Thymus (tissue), 11 donors: ENCODE results near the gene ATP2B2. TPM values are rescaled to one million over a fixed set of nuclear protein-coding genes. Genes with fewer than 3 reads are reported as not detected.

Experiments
- DNase-seq, 9 donors: peaks; one replicate each; pipeline ENCODE4 v3.0.0-alpha.2; 2013; ENCODE audit warnings: low spot score in 9 of 9, low read depth in 6 of 9, missing footprints in 1 of 9
- H3K27ac ChIP-seq, 2 donors: one replicate each; pipeline ENCODE4 v1.5.1; 2013; ENCODE audit warnings: control low read depth in 1 of 2, low read depth in 1 of 2, low read length in 1 of 2, mild to moderate bottlenecking in 1 of 2, moderate library complexity in 1 of 2
- H3K27me3 ChIP-seq, 2 donors: one replicate each; pipeline ENCODE4 v1.5.1; 2013; ENCODE audit warnings: low read length in 1 of 2; ENCODE audit not compliant: control insufficient read depth in 2 of 2, insufficient read depth in 1 of 2
- H3K36me3 ChIP-seq, 2 donors: one replicate each; pipeline ENCODE4 v1.5.1; 2013; ENCODE audit warnings: low read length in 1 of 2, mild to moderate bottlenecking in 1 of 2, moderate library complexity in 1 of 2; ENCODE audit not compliant: control insufficient read depth in 2 of 2, insufficient read depth in 2 of 2
- H3K4me1 ChIP-seq, 2 donors: one replicate each; pipeline ENCODE4 v1.5.1; 2013; ENCODE audit warnings: low read length in 2 of 2; ENCODE audit not compliant: control insufficient read depth in 2 of 2, insufficient read depth in 2 of 2
- H3K4me3 ChIP-seq, 2 donors: one replicate each; pipeline ENCODE4 v1.5.1; 2013; ENCODE audit warnings: low read length in 2 of 2, control low read depth in 1 of 2, mild to moderate bottlenecking in 1 of 2
- H3K9me3 ChIP-seq, 2 donors: one replicate each; pipeline ENCODE4 v1.5.1; 2013; ENCODE audit warnings: low read length in 1 of 2, mild to moderate bottlenecking in 1 of 2; ENCODE audit not compliant: control insufficient read depth in 2 of 2, insufficient read depth in 1 of 2
- WGBS: extraction: QIAGEN DNeasy Blood & Tissue Kit; methylation state at CpG from one replicate; pipeline ENCODE4 v1.1.7; 2013; 5-methylcytosine and 5-hydroxymethylcytosine counted together
- polyA plus RNA-seq: library from polyadenylated mRNA; stranded (reverse); fragments of 200-250 nt; gene quantifications from one replicate; pipeline ENCODE4 v1.2.3, GENCODE V29; 2013
- total RNA-seq: library from RNA; stranded (reverse); fragments of 120-200 nt; gene quantifications from one replicate; pipeline ENCODE4 v1.2.4, GENCODE V29; 2013
- donor health status: healthy.

Gene ATP2B2
- total and polyA plus RNA-seq, 2 donors, result 0.19 to 0.34 TPM

- Histone ChIP-seq H3K27ac (no peak overlapping the region), H3K4me1 (peaks cover 0 to 26% of the 10 kb centered on the region in 2 donors), H3K4me3 (no peak overlapping the region), H3K36me3 (no peaks in the 10 kb centered on the region), H3K9me3 (peaks cover 0 to 7% of the 10 kb centered on the region in 2 donors), H3K27me3 (no peaks in the 10 kb centered on the region)
- whole genome bisulfite sequencing, result 82% methylated on average over 20 of the region's 20 CpGs
- peak in 1 of 9 donors; percentile 23 for DNase-seq
Observed at GRCh38 chr3:10337323-10338163, 167.8 kb downstream of the ATP2B2 start.

GRCh38 chr3:10336761-10337160 lies 168.6 kb downstream of the ATP2B2 start:
- Histone ChIP-seq H3K9me3 (peaks cover 0 to 7% of the 10 kb centered on the region in 2 donors), H3K36me3 (no peaks in the 10 kb centered on the region), H3K4me1 (peaks cover 0 to 26% of the 10 kb centered on the region in 2 donors), H3K4me3 (no peak overlapping the region), H3K27me3 (no peaks in the 10 kb centered on the region), H3K27ac (no peak overlapping the region)
- 96% methylated on average over 11 of the region's 11 CpGs for WGBS
- DNase-seq, result no peak

- Histone ChIP-seq H3K4me1 (peaks cover 0 to 26% of the 10 kb centered on the region in 2 donors), H3K36me3 (no peaks in the 10 kb centered on the region), H3K4me3 (no peak overlapping the region), H3K27me3 (no peaks in the 10 kb centered on the region), H3K9me3 (peaks cover 0 to 7% of the 10 kb centered on the region in 2 donors), H3K27ac (no peak overlapping the region)
- no peak for DNase-seq
- WGBS, result 96% methylated on average over 29 of the region's 29 CpGs
Observed at GRCh38 chr3:10335871-10336622, 169.3 kb downstream of the ATP2B2 start.

GRCh38 chr3:10335190-10335738 lies 170.1 kb downstream of the ATP2B2 start:
- Histone ChIP-seq H3K27me3 (no peaks in the 10 kb centered on the region), H3K36me3 (no peaks in the 10 kb centered on the region), H3K9me3 (peaks cover 0 to 7% of the 10 kb centered on the region in 2 donors), H3K4me3 (no peak overlapping the region), H3K4me1 (peaks cover 0 to 26% of the 10 kb centered on the region in 2 donors), H3K27ac (no peak overlapping the region)
- 69% methylated on average over 4 of the region's 4 CpGs for WGBS
- DNase-seq, result peak in 1 of 9 donors; percentile 18

GRCh38 chr3:10334459-10334858 lies 170.9 kb downstream of the ATP2B2 start:
- H3K27me3 ChIP-seq, result peaks cover 0 to 6% of the 10 kb centered on the region in 2 donors
- H3K9me3 ChIP-seq, result peaks cover 0 to 7% of the 10 kb centered on the region in 2 donors
- no peak overlapping the region for H3K27ac ChIP-seq
- no peak overlapping the region for H3K4me3 ChIP-seq
- WGBS, result 96% methylated on average over 12 of the region's 12 CpGs
- H3K36me3 ChIP-seq, result no peaks in the 10 kb centered on the region
- H3K4me1 ChIP-seq, result peaks cover 0 to 26% of the 10 kb centered on the region in 2 donors
- no peak for DNase-seq

- peaks cover 0 to 10% of the 10 kb centered on the region in 2 donors for H3K27me3 ChIP-seq
- DNase-seq, result no peak
Observed at GRCh38 chr3:10334042-10334441, 171.3 kb downstream of the ATP2B2 start.

GRCh38 chr3:10333349-10333650 lies 172.1 kb downstream of the ATP2B2 start:
- peaks cover under 1 to 18% of the 10 kb centered on the region in 2 donors for H3K27me3 ChIP-seq
- peak in 1 of 9 donors; percentile 13 for DNase-seq
- WGBS, result 4% methylated on average over 2 of the region's 2 CpGs

More at GRCh38 chr3:10334042-10334441, 171.3 kb downstream of the ATP2B2 start:
- peaks cover 0 to 7% of the 10 kb centered on the region in 2 donors for H3K9me3 ChIP-seq
- WGBS, result 97% methylated on average over 11 of the region's 11 CpGs
- no peaks in the 10 kb centered on the region for H3K36me3 ChIP-seq
- H3K27ac ChIP-seq, result no peak overlapping the region
- no peak overlapping the region for H3K4me3 ChIP-seq
- H3K4me1 ChIP-seq, result peaks cover 0 to 24% of the 10 kb centered on the region in 2 donors

GRCh38 chr3:10332481-10333348 lies 172.7 kb downstream of the ATP2B2 start:
- Histone ChIP-seq H3K4me3 (no peak overlapping the region), H3K27me3 (peaks cover 3 to 22% of the 10 kb centered on the region in 2 donors), H3K4me1 (peaks cover 0 to 18% of the 10 kb centered on the region in 2 donors), H3K9me3 (peaks cover 0 to 5% of the 10 kb centered on the region in 2 donors), H3K36me3 (no peaks in the 10 kb centered on the region), H3K27ac (no peak overlapping the region)
- WGBS, result 84% methylated on average over 20 of the region's 20 CpGs
- no peak for DNase-seq

More at GRCh38 chr3:10333349-10333650, 172.1 kb downstream of the ATP2B2 start:
- Histone ChIP-seq H3K27ac (no peak overlapping the region), H3K9me3 (peaks cover 0 to 7% of the 10 kb centered on the region in 2 donors), H3K36me3 (no peaks in the 10 kb centered on the region), H3K4me3 (no peak overlapping the region), H3K4me1 (peaks cover 0 to 18% of the 10 kb centered on the region in 2 donors)
